HepG2 (cell line): ENCODE measurements around the gene ACACB. TPM values are rescaled to one million over a fixed set of nuclear protein-coding genes. Genes with fewer than 3 reads are reported as not detected.
A peak's percentile ranks its signal among the peaks of the same experiment; 100 is the strongest.

Experiments
- ATAC-seq: fragments of 200-7000 bp; cut with Tn5 transposase; 3 replicates; pipeline ENCODE4 v1.9.1; 2020; ENCODE audit warnings: mild to moderate bottlenecking, moderate library complexity
- BruUV-seq: library from RNA; stranded (reverse); fragments of 400-500 nt; replicated peaks from 2 replicates; lab custom pipeline; 2021; lab: Mats Ljungman, UMichigan
- CTCF ChIA-PET: fragments of 300-600 bp; formaldehyde crosslinking; extraction: SDS; loops from one replicate; lab custom pipeline; 2021; ENCODE audit warnings: low total read pairs, inconsistent platforms, low intra/inter-chr PET ratio; lab: Yijun Ruan, JAX
- POLR2A ChIA-PET: fragments of 350-600 bp; sonication (Branson Sonifier 250); formaldehyde crosslinking; loops from one replicate; lab custom pipeline; 2020; ENCODE audit warnings: antibody characterized with exemption, inconsistent platforms; lab: Yijun Ruan, JAX
- DNase-seq: peaks from one replicate; pipeline ENCODE4 v3.0.0-alpha.2; 2015; ENCODE audit warnings: low spot score
- FAIRE-seq: peaks from 3 replicates; lab custom pipeline; 2011; peaks lifted over from hg19 to GRCh38; lab: Jason Lieb, UNC
- H2AFZ ChIP-seq: one replicate; pipeline ENCODE4 v1.6.1; 2011; ENCODE audit warnings: low read length, inconsistent platforms
- H3K27ac ChIP-seq: fragments of 300-600 bp; 3 replicates; pipeline ENCODE4 v1.8.0; 2011; ENCODE audit warnings: mixed run types, mild to moderate bottlenecking, mixed read lengths, low read length, inconsistent platforms; ENCODE audit not compliant: insufficient read depth; ENCODE audit errors: extremely low read length
- H3K27me3 ChIP-seq, 2 experiments: fragments of 200-600 bp in 1 of 2; 2 replicates in 1 of 2; 3 replicates in 1 of 2; pipeline versions ENCODE4 v1.6.0 to v1.8.0; 2011; ENCODE audit warnings: low read length in 2 of 2, mild to moderate bottlenecking in 2 of 2, moderate library complexity in 2 of 2, inconsistent platforms in 1 of 2; ENCODE audit not compliant: insufficient read depth in 2 of 2, control insufficient read depth in 1 of 2
- H3K36me3 ChIP-seq, 2 experiments: fragments of 200-600 bp in 1 of 2; replicated peaks in 1 of 2; 2 replicates in 1 of 2; 3 replicates in 1 of 2; pipeline versions ENCODE4 v1.5.1 to v1.8.0; 2011; ENCODE audit warnings: low read length in 2 of 2, inconsistent platforms in 1 of 2; ENCODE audit not compliant: insufficient read depth in 2 of 2, control insufficient read depth in 1 of 2
- H3K4me1 ChIP-seq: 2 replicates; pipeline ENCODE4 v1.5.1; 2012; ENCODE audit warnings: low read length, inconsistent platforms; ENCODE audit not compliant: insufficient read depth
- H3K4me2 ChIP-seq: 2 replicates; pipeline ENCODE4 v1.6.0; 2011; ENCODE audit warnings: low read depth, low read length, inconsistent platforms
- H3K4me3 ChIP-seq, 3 experiments: fragments of 200-600 bp in 1 of 3; sonication (generic), shearing (Covaris generic) in 1 of 3; replicated peaks in 1 of 3; 2 replicates each; pipeline ENCODE4 v1.5.1; 2011 to 2016; ENCODE audit warnings: low read length in 3 of 3, inconsistent platforms in 2 of 3, low read depth in 2 of 3, mild to moderate bottlenecking in 2 of 3, control low read depth in 1 of 3, mixed read lengths in 1 of 3; ENCODE audit not compliant: insufficient read depth in 1 of 3
- H3K79me2 ChIP-seq: one replicate; pipeline ENCODE4 v1.6.1; 2011; ENCODE audit warnings: low read length, inconsistent platforms; ENCODE audit not compliant: insufficient read depth
- H3K9ac ChIP-seq: 2 replicates; pipeline ENCODE4 v1.6.0; 2011; ENCODE audit warnings: mild to moderate bottlenecking, low read depth, low read length, inconsistent platforms; ENCODE audit not compliant: insufficient read depth
- H3K9me3 ChIP-seq: 2 replicates; pipeline ENCODE4 v1.5.1; 2012; ENCODE audit warnings: mild to moderate bottlenecking, low read length
- H4K20me1 ChIP-seq: 2 replicates; pipeline ENCODE4 v1.6.0; 2011; ENCODE audit warnings: inconsistent platforms, mild to moderate bottlenecking, low read length, moderate library complexity; ENCODE audit not compliant: insufficient read depth
- CTCF ChIP-seq: sonication (generic); formaldehyde crosslinking; IDR thresholded peaks from 2 replicates; pipeline ENCODE4 v1.5.0; 2020; ENCODE audit warnings: mild to moderate bottlenecking, missing genetic modification reagents, moderate library complexity
- MAFG ChIP-seq: sonication (generic); formaldehyde crosslinking; IDR thresholded peaks from 2 replicates; pipeline ENCODE4 v1.5.1; 2020; ENCODE audit warnings: mild to moderate bottlenecking, missing genetic modification reagents
- MLLT10 ChIP-seq: sonication (generic); formaldehyde crosslinking; IDR thresholded peaks from 2 replicates; pipeline ENCODE4 v1.4.0; 2020; ENCODE audit warnings: missing genetic modification reagents
- NR2F1 ChIP-seq, 2 experiments: fragments of 450-650 bp in 1 of 2; formaldehyde crosslinking in 1 of 2; IDR thresholded peaks; 2 replicates each; pipeline versions ENCODE4 v1.5.0 to v1.6.1; 2016 to 2020; ENCODE audit warnings: mild to moderate bottlenecking in 1 of 2, missing compliant biosample characterization in 1 of 2, missing genetic modification reagents in 1 of 2, moderate library complexity in 1 of 2
- RFX3 ChIP-seq: IDR thresholded peaks from 2 replicates; pipeline ENCODE4 v1.6.1; 2016; ENCODE audit warnings: missing biosample characterization, missing genetic modification reagents
- SP140L ChIP-seq: sonication (generic); formaldehyde crosslinking; IDR thresholded peaks from 2 replicates; pipeline ENCODE4 v1.4.0; 2020; ENCODE audit warnings: missing genetic modification reagents, borderline replicate concordance
- SP5 ChIP-seq: IDR thresholded peaks from 2 replicates; pipeline ENCODE4 v1.6.1; 2016; ENCODE audit warnings: low read depth, borderline replicate concordance
- ZBTB43 ChIP-seq: sonication (generic); formaldehyde crosslinking; conservative IDR thresholded peaks from 2 replicates; pipeline ENCODE4 v1.4.0; 2020; ENCODE audit warnings: missing genetic modification reagents
- ZFP41 ChIP-seq: sonication (generic); formaldehyde crosslinking; IDR thresholded peaks from 2 replicates; pipeline ENCODE4 v1.4.0; 2020; ENCODE audit warnings: mild to moderate bottlenecking, missing genetic modification reagents, borderline replicate concordance
- ZFP90 ChIP-seq: sonication (generic); formaldehyde crosslinking; IDR thresholded peaks from 2 replicates; pipeline ENCODE4 v1.8.0; 2022; ENCODE audit warnings: missing genetic modification reagents, mild to moderate bottlenecking, inconsistent platforms, borderline replicate concordance
- ZNF362 ChIP-seq: sonication (generic); formaldehyde crosslinking; IDR thresholded peaks from 2 replicates; pipeline ENCODE4 v1.4.0; 2020; ENCODE audit warnings: missing genetic modification reagents, mild to moderate bottlenecking, borderline replicate concordance
- ZNF430 ChIP-seq: sonication (generic); formaldehyde crosslinking; IDR thresholded peaks from 2 replicates; pipeline ENCODE4 v1.9.0; 2021; ENCODE audit warnings: mild to moderate bottlenecking, missing genetic modification reagents
- ZNF530 ChIP-seq: sonication (generic); formaldehyde crosslinking; IDR thresholded peaks from 2 replicates; pipeline ENCODE4 v1.5.0; 2020; ENCODE audit warnings: low read depth, mild to moderate bottlenecking, missing genetic modification reagents
- WGBS: methylation state at CpG from one replicate; pipeline ENCODE4 v1.1.6; 2017; ENCODE audit warnings: low lambda C conversion rate; 5-methylcytosine and 5-hydroxymethylcytosine counted together
- in situ Hi-C: cut with HindIII; loops from 2 replicates; pipeline ENCODE4 v1.10.0; 2017; ENCODE audit warnings: low pct_unique_long_range_greater_than_20kb; ENCODE audit not compliant: extremely low pct_ligation_motif_present
- intact Hi-C: fragments of 100-400 bp; cut with micrococcal nuclease; formaldehyde crosslinking; loops from one replicate; pipeline ENCODE4 v1.10.0; 2022; ENCODE audit not compliant: unreplicated experiment
- polyA plus RNA-seq, 8 experiments: library from polyadenylated mRNA; depleted of rRNA in 3 of 8; stranded (reverse) in 7 of 8; unstranded in 1 of 8; fragments of >200 nt; fragmentation: Illumina TruSeq in 4 of 8; extraction: Trizol in 4 of 8; gene quantifications; 2 replicates each; pipeline versions ENCODE4 v1.2.1 to v1.2.3, GENCODE V29; 2011 to 2016; ENCODE audit warnings: low read depth in 4 of 8, missing spikeins in 1 of 8, mixed read lengths in 1 of 8; ENCODE audit not compliant: insufficient read depth in 1 of 8
- total RNA-seq, 5 experiments: library from RNA; depleted of rRNA; stranded (reverse); fragments of >200 nt; fragmentation: Illumina TruSeq; extraction: Trizol; gene quantifications; 2 replicates each; pipeline ENCODE4 v1.2.3, GENCODE V29; 2016; ENCODE audit warnings: low read depth in 1 of 5

Gene ACACB
- total and polyA plus RNA-seq, 2 of the 13 experiments (the other 11 are each of a cell fraction or from before 2014, with no cell fraction given) = 6.2 to 8.6 TPM

- Histone ChIP-seq H3K79me2 (no peaks in the 10 kb centered on the region), H3K9me3 (no peaks in the 10 kb centered on the region), H3K27ac (no peak overlapping the region), H2AFZ (no peak overlapping the region), H3K36me3 (no peaks in the 10 kb centered on the region), H3K4me2 (no peak overlapping the region), H3K4me3 (no peak overlapping the region), H4K20me1 (no peaks in the 10 kb centered on the region), H3K27me3 (no peaks in the 10 kb centered on the region), H3K4me1 (peaks cover 26% of the 10 kb centered on the region), H3K9ac (no peak overlapping the region)
- ATAC-seq (no peak), DNase-seq (no peak), FAIRE-seq (no peak)
- 87% methylated on average over 4 of the region's 4 CpGs for WGBS
- no TSS peak for BruUV-seq
- intact Hi-C loops = no loop called here
- POLR2A ChIA-PET = interaction anchor here (3.8 kb wide), 1 partner anchor 14 kb away, joined by 13 read pairs; no protein-coding TSS in a partner anchor
- in situ Hi-C loops = no loop called here
- TF ChIP-seq ZNF362 (CRISPR knock-in tag) (peak; percentile 34; the same call in 1 of the 2 replicates), NR2F1 (CRISPR knock-in tag; IDR thresholded peaks at IDR 0.05) (no peak), ZFP41 (CRISPR knock-in tag) (no peak)
- CTCF ChIA-PET = no interaction called here
These were observed 24.2 kb downstream of the ACACB start for GRCh38 chr12:109140560-109140959.

- no peak overlapping the region for H2AFZ ChIP-seq
- FAIRE-seq (no peak), ATAC-seq (no peak), DNase-seq (no peak)
- H3K36me3 ChIP-seq = no peaks in the 10 kb centered on the region
- in situ Hi-C loops = no loop called here
- ChIA-PET CTCF (no interaction called here), POLR2A (interaction anchor here (2.7 kb wide), 1 partner anchor 10 kb away, joined by 10 read pairs; no protein-coding TSS in a partner anchor)
- no peak for TF ChIP-seq ZBTB43
- no peak for TF ChIP-seq MAFG (CRISPR knock-in tag)
- no peak for TF ChIP-seq SP140L
- TF ChIP-seq ZFP90 = no peak
- TF ChIP-seq RFX3 (CRISPR knock-in tag) = no peak
- no peak for TF ChIP-seq SP5 (CRISPR knock-in tag)
- TF ChIP-seq ZNF530 = no peak
- no peak for TF ChIP-seq CTCF (CRISPR knock-in tag)
- no peak for TF ChIP-seq MLLT10 (CRISPR knock-in tag)
- TF ChIP-seq ZNF430 (CRISPR knock-in tag) = no peak
- no peak overlapping the region for H3K27ac ChIP-seq
- no TSS peak for BruUV-seq
- 63% methylated on average over 4 of the region's 4 CpGs for WGBS
- no peak overlapping the region for H3K9ac ChIP-seq
- H3K9me3 ChIP-seq = no peaks in the 10 kb centered on the region
- H3K27me3 ChIP-seq = no peaks in the 10 kb centered on the region
- no peaks in the 10 kb centered on the region for H3K79me2 ChIP-seq
- intact Hi-C loops = no loop called here
- H4K20me1 ChIP-seq = no peaks in the 10 kb centered on the region
- no peak overlapping the region for H3K4me3 ChIP-seq
- H3K4me2 ChIP-seq = no peak overlapping the region
- peaks cover 26% of the 10 kb centered on the region for H3K4me1 ChIP-seq
These were observed 27.8 kb downstream of the ACACB start for GRCh38 chr12:109144224-109144623.
